Naive thymus-derived CD8-positive, alpha-beta T cell (primary cell): ENCODE data around the gene SYNGR1. TPM values are rescaled to one million over a fixed set of nuclear protein-coding genes. Genes with fewer than 3 reads are reported as not detected.
A peak's percentile ranks its signal among the peaks of the same experiment; 100 is the strongest.

ENCODE experiments used
- ATAC-seq, 2 donors: fragments of 150-1000 bp; cut with Tn5 transposase in 1 of 2; sonication (Bioruptor Pico), chemical (Tn5 transposase) in 1 of 2; 1 replicate in 1 of 2; 2 replicates in 1 of 2; pipeline ENCODE4 v1.10.0; 2021; ENCODE audit warnings: mild to moderate bottlenecking in 2 of 2, moderate library complexity in 2 of 2
- POLR2A ChIA-PET: fragments of 350-600 bp; sonication (Branson Sonifier 250); formaldehyde crosslinking; loops from one replicate; lab custom pipeline; 2021; ENCODE audit warnings: antibody characterized with exemption; lab: Charles Lee
- DNase-seq, 10 donors: peaks; one replicate each; pipeline versions ENCODE4 v3.0.0 to v3.0.0-alpha.2; 2020 to 2022
- H3K27ac Mint-ChIP-seq, 10 donors: one replicate each; pipeline ENCODE4 v1.8.0; 2020 to 2022; ENCODE audit warnings: mild to moderate bottlenecking in 10 of 10, mixed read lengths in 10 of 10, moderate library complexity in 4 of 10, inconsistent platforms in 1 of 10
- H3K27me3 Mint-ChIP-seq, 5 donors: one replicate each; pipeline ENCODE4 v1.8.0; 2021 to 2022; ENCODE audit warnings: mixed read lengths in 5 of 5
- H3K36me3 Mint-ChIP-seq, 3 donors: one replicate each; pipeline ENCODE4 v1.8.0; 2020 to 2022; ENCODE audit warnings: mixed read lengths in 3 of 3, mild to moderate bottlenecking in 2 of 3, inconsistent platforms in 1 of 3
- H3K4me1 Mint-ChIP-seq, 4 donors: one replicate each; pipeline ENCODE4 v1.8.0; 2021 to 2022; ENCODE audit warnings: mixed read lengths in 4 of 4
- H3K4me3 Mint-ChIP-seq, 10 donors: one replicate each; pipeline ENCODE4 v1.8.0; 2020 to 2022; ENCODE audit warnings: mild to moderate bottlenecking in 10 of 10, mixed read lengths in 10 of 10, moderate library complexity in 6 of 10, inconsistent platforms in 1 of 10
- H3K9me3 Mint-ChIP-seq, 9 donors: one replicate each; pipeline ENCODE4 v1.8.0; 2020 to 2022; ENCODE audit warnings: mixed read lengths in 9 of 9, mild to moderate bottlenecking in 3 of 9, inconsistent platforms in 1 of 9, moderate library complexity in 1 of 9
- polyA plus RNA-seq, 3 donors: library from polyadenylated mRNA; unstranded; fragments of 300-500 nt; fragmentation: Illumina TruSeq; gene quantifications; one replicate each; pipeline ENCODE4 v1.2.3, GENCODE V29; 2021
- total RNA-seq, 8 experiments: library from RNA in 2 of 8; stranded (reverse) in 2 of 8; gene quantifications; one replicate each; pipeline ENCODE4 v1.2.3 and lab custom pipeline; 2021 to 2026

SYNGR1 gene
- total and polyA plus RNA-seq, 5 experiments from 2014 or later: 10.0 to 14.8 (median 11.4) TPM

- Mint-ChIP-seq H3K4me1 (peaks cover 5 to 32% (median 17%) of the 10 kb centered on the region in 4 donors), H3K27me3 (no peaks in the 10 kb centered on the region), H3K36me3 (peaks cover 0 to 34% (median 0%) of the 10 kb centered on the region in 3 donors), H3K9me3 (no peaks in the 10 kb centered on the region), H3K27ac (peak overlapping the region in 5 of 10 donors; percentile 2 to 67 (median 62)), H3K4me3 (no peak overlapping the region)
- POLR2A ChIA-PET: interaction anchor here (0.5 to 4.5 kb wide), 5 partner anchors 10 to 156 kb away, joined by 3 to 62 read pairs (median 3); partner anchors contain the start of genes CBX7 and RPL3
- ATAC-seq (no peak), DNase-seq (no peak)
Observed at GRCh38 chr22:39309364-39309861, 40.4 kb upstream of the SYNGR1 start.

GRCh38 chr22:39309881-39310714 is 39.7 kb upstream of the SYNGR1 start:
- H3K4me1 Mint-ChIP-seq: peaks cover 5 to 36% (median 23%) of the 10 kb centered on the region in 4 donors
- no peaks in the 10 kb centered on the region for H3K9me3 Mint-ChIP-seq
- H3K27ac Mint-ChIP-seq: peak overlapping the region in 4 of 10 donors; percentile 17 to 76 (median 47)
- H3K27me3 Mint-ChIP-seq: no peaks in the 10 kb centered on the region
- DNase-seq (no peak), ATAC-seq (no peak)
- peaks cover 0 to 40% (median 0%) of the 10 kb centered on the region in 3 donors for H3K36me3 Mint-ChIP-seq
- POLR2A ChIA-PET: interaction anchor here (0.5 to 4.5 kb wide), 6 partner anchors 9 to 163 kb away, joined by 3 to 62 read pairs (median 8); partner anchors contain the start of genes CBX7 and RPL3
- peak overlapping the region in 1 of 10 donors; percentile 70 for H3K4me3 Mint-ChIP-seq

- POLR2A ChIA-PET: interaction anchor here (0.7 to 4.5 kb wide), 4 partner anchors 8 to 163 kb away, joined by 3 to 62 read pairs (median 10); partner anchors contain the start of gene RPL3
- Mint-ChIP-seq H3K9me3 (no peaks in the 10 kb centered on the region), H3K36me3 (peaks cover 0 to 57% (median 5%) of the 10 kb centered on the region in 3 donors), H3K27me3 (no peaks in the 10 kb centered on the region), H3K27ac (peak overlapping the region in 6 of 10 donors; percentile 16 to 81 (median 38)), H3K4me1 (peaks cover 6 to 50% (median 32%) of the 10 kb centered on the region in 4 donors), H3K4me3 (no peak overlapping the region)
- DNase-seq (no peak), ATAC-seq (no peak)
Observed at GRCh38 chr22:39311592-39312400, 38.0 kb upstream of the SYNGR1 start.

GRCh38 chr22:39312410-39312809 is 37.4 kb upstream of the SYNGR1 start:
- Mint-ChIP-seq H3K27ac (peak overlapping the region in 2 of 10 donors; percentile 66 to 81), H3K27me3 (no peaks in the 10 kb centered on the region), H3K4me1 (peaks cover 8 to 57% (median 37%) of the 10 kb centered on the region in 4 donors), H3K9me3 (no peaks in the 10 kb centered on the region), H3K4me3 (no peak overlapping the region), H3K36me3 (peaks cover 0 to 63% (median 11%) of the 10 kb centered on the region in 3 donors)
- no peak for ATAC-seq
- DNase-seq: no peak
- POLR2A ChIA-PET: interaction anchor here (1.1 to 4.5 kb wide), 3 partner anchors 7 to 150 kb away, joined by 3 to 62 read pairs (median 17); partner anchors contain the start of gene RPL3

GRCh38 chr22:39313258-39314001 is 36.4 kb upstream of the SYNGR1 start:
- H3K4me1 Mint-ChIP-seq: peaks cover 16 to 67% (median 48%) of the 10 kb centered on the region in 4 donors

GRCh38 chr22:39314251-39314971 is 35.4 kb upstream of the SYNGR1 start:
- H3K27ac Mint-ChIP-seq: peak overlapping the region in 5 of 10 donors; percentile 14 to 91 (median 62)
- peak overlapping the region in 1 of 10 donors; percentile 48 for H3K4me3 Mint-ChIP-seq
- H3K36me3 Mint-ChIP-seq: peaks cover 0 to 82% (median 15%) of the 10 kb centered on the region in 3 donors
- POLR2A ChIA-PET: interaction anchor here (0.6 to 7.3 kb wide), 8 partner anchors 8 to 1654 kb away, joined by 3 to 231 read pairs (median 4); partner anchors contain the start of genes CBX7 and PDGFB
- peaks cover 22 to 70% (median 54%) of the 10 kb centered on the region in 4 donors for H3K4me1 Mint-ChIP-seq
- ATAC-seq (no peak), DNase-seq (no peak)
- H3K9me3 Mint-ChIP-seq: no peaks in the 10 kb centered on the region
- H3K27me3 Mint-ChIP-seq: peaks cover 0 to 2% (median 0%) of the 10 kb centered on the region in 5 donors

More at GRCh38 chr22:39313258-39314001, 36.4 kb upstream of the SYNGR1 start:
- Mint-ChIP-seq H3K9me3 (no peaks in the 10 kb centered on the region), H3K4me3 (no peak overlapping the region), H3K27me3 (no peaks in the 10 kb centered on the region), H3K36me3 (peaks cover 0 to 73% (median 11%) of the 10 kb centered on the region in 3 donors), H3K27ac (peak overlapping the region in 5 of 10 donors; percentile 12 to 75 (median 35))
- POLR2A ChIA-PET: interaction anchor here (0.5 to 7.3 kb wide), 4 partner anchors 71 to 142 kb away, joined by 3 to 231 read pairs (median 70); partner anchors contain the start of gene PDGFB
- ATAC-seq (no peak), DNase-seq (no peak)

- peaks cover 26 to 76% (median 58%) of the 10 kb centered on the region in 4 donors for H3K4me1 Mint-ChIP-seq
- H3K9me3 Mint-ChIP-seq: no peaks in the 10 kb centered on the region
- H3K4me3 Mint-ChIP-seq: no peak overlapping the region
- H3K27ac Mint-ChIP-seq: peak overlapping the region in 8 of 10 donors; percentile 41 to 99 (median 79)
- POLR2A ChIA-PET: interaction anchor here (0.6 to 7.3 kb wide), 9 partner anchors 9 to 215 kb away, joined by 3 to 231 read pairs (median 4); partner anchors contain the start of genes CBX7, PDGFB and RPS19BP1
- H3K36me3 Mint-ChIP-seq: peaks cover 0 to 84% (median 15%) of the 10 kb centered on the region in 3 donors
- no peak for ATAC-seq
- no peak for DNase-seq
- peaks cover 0 to 5% (median 0%) of the 10 kb centered on the region in 5 donors for H3K27me3 Mint-ChIP-seq
Observed at GRCh38 chr22:39315389-39315788, 34.4 kb upstream of the SYNGR1 start.

- no peaks in the 10 kb centered on the region for H3K9me3 Mint-ChIP-seq
- peak overlapping the region in 9 of 10 donors; percentile 41 to 100 (median 88) for H3K27ac Mint-ChIP-seq
- POLR2A ChIA-PET: interaction anchor here (1.1 to 7.3 kb wide), 10 partner anchors 8 to 445 kb away, joined by 3 to 231 read pairs (median 64); partner anchors contain the start of genes ATF4, CBX6, CBX7 and PDGFB
- peaks cover 0 to 78% (median 15%) of the 10 kb centered on the region in 3 donors for H3K36me3 Mint-ChIP-seq
- DNase-seq: peak; percentile 61 to 89 (median 72)
- ATAC-seq: peak; percentile 30 to 44
- H3K4me3 Mint-ChIP-seq: peak overlapping the region; percentile 5 to 100 (median 82)
- peaks cover 0 to 5% (median 0%) of the 10 kb centered on the region in 5 donors for H3K27me3 Mint-ChIP-seq
- H3K4me1 Mint-ChIP-seq: peaks cover 25 to 74% (median 59%) of the 10 kb centered on the region in 4 donors
Observed at GRCh38 chr22:39316440-39317083, 33.2 kb upstream of the SYNGR1 start.

GRCh38 chr22:39317084-39317774 is 32.6 kb upstream of the SYNGR1 start:
- POLR2A ChIA-PET: interaction anchor here (0.8 to 7.3 kb wide), 12 partner anchors 9 to 446 kb away, joined by 3 to 231 read pairs (median 44); partner anchors contain the start of genes ATF4, CBX6, CBX7 and PDGFB
- DNase-seq (no peak), ATAC-seq (no peak)
- H3K4me3 Mint-ChIP-seq: peak overlapping the region; percentile 74 to 100 (median 99)
- H3K27me3 Mint-ChIP-seq: peaks cover 0 to 5% (median 0%) of the 10 kb centered on the region in 5 donors
- H3K9me3 Mint-ChIP-seq: no peaks in the 10 kb centered on the region
- H3K36me3 Mint-ChIP-seq: peaks cover 0 to 72% (median 15%) of the 10 kb centered on the region in 3 donors
- H3K4me1 Mint-ChIP-seq: peaks cover 25 to 71% (median 57%) of the 10 kb centered on the region in 4 donors
- H3K27ac Mint-ChIP-seq: peak overlapping the region; percentile 66 to 100 (median 97)
